Measurements from ENCODE around the gene RSU1.

- TF ChIP-seq RARB (CRISPR knock-in tag; IDR thresholded peaks at IDR 0.05) = no peak
- TF ChIP-seq ZFP3 (CRISPR knock-in tag; IDR thresholded peaks at IDR 0.05) = no peak
Measured at GRCh38 chr10:16648366-16648765, 168.9 kb downstream of the RSU1 start.
